Omental fat pad (tissue), 4 donors: Measurements from ENCODE around the gene PTGER1. TPM values are rescaled to one million over a fixed set of nuclear protein-coding genes. Genes with fewer than 3 reads are reported as not detected.
A peak's percentile ranks its signal among the peaks of the same experiment; 100 is the strongest.
"Not testable (repeated sequence)": the region's sequence is repeated elsewhere in the genome, so short reads cannot be mapped to it uniquely, and the experiment has no call there.

ENCODE experiments used
- ATAC-seq: fragments of 150-250 bp; one replicate; pipeline ENCODE4 v1.9.1; 2016; ENCODE audit warnings: mild to moderate bottlenecking, moderate library complexity; ENCODE audit not compliant: low FRiP score
- DNase-seq: peaks from one replicate; pipeline ENCODE4 v3.0.0-alpha.2; 2019; ENCODE audit warnings: low spot score
- total RNA-seq, 4 donors: library from RNA; depleted of rRNA; stranded (reverse); fragments of >200 nt; gene quantifications; one replicate each; pipeline ENCODE4 v1.1.0, GENCODE V29; 2016
- TF ChIP-seq, protein P1 (sequence below), 3 donors: fragments of 450-650 bp; IDR thresholded peaks; one replicate each; pipeline ENCODE4 v1.5.1; 2016 to 2017; ENCODE audit warnings: antibody characterized with exemption in 3 of 3, mild to moderate bottlenecking in 3 of 3, moderate library complexity in 2 of 3

The PTGER1 gene
- total RNA-seq, 4 donors from 2014 or later: not detected

DNA sequence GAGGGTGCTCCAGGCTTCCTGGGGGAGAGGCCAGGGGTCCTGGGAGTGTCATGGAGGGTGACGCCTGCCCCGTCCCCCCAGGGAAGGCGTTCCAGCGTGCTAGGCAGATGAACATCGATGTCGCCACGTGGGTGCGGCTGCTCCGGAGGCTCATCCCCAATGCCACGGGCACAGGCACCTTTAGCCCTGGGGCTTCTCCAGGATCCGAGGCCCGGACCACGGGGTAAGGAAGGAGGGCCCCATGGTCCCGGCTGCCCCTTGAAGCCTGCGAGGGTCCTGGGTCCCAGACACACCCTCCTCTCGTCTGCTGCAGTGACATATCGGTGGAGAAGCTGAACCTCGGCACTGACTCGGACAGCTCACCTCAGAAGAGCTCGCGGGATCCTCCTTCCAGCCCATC lies 11.4 kb downstream of the PTGER1 start:
- TF ChIP-seq, protein P1, sequence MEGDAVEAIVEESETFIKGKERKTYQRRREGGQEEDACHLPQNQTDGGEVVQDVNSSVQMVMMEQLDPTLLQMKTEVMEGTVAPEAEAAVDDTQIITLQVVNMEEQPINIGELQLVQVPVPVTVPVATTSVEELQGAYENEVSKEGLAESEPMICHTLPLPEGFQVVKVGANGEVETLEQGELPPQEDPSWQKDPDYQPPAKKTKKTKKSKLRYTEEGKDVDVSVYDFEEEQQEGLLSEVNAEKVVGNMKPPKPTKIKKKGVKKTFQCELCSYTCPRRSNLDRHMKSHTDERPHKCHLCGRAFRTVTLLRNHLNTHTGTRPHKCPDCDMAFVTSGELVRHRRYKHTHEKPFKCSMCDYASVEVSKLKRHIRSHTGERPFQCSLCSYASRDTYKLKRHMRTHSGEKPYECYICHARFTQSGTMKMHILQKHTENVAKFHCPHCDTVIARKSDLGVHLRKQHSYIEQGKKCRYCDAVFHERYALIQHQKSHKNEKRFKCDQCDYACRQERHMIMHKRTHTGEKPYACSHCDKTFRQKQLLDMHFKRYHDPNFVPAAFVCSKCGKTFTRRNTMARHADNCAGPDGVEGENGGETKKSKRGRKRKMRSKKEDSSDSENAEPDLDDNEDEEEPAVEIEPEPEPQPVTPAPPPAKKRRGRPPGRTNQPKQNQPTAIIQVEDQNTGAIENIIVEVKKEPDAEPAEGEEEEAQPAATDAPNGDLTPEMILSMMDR (IDR thresholded peaks at IDR 0.05): no peak
- ATAC-seq: no peak
- DNase-seq: no peak

GRCh38 chr19:14462401-14462800 lies 12.8 kb downstream of the PTGER1 start:
- ATAC-seq, DNase-seq: not testable (repeated sequence)

DNA sequence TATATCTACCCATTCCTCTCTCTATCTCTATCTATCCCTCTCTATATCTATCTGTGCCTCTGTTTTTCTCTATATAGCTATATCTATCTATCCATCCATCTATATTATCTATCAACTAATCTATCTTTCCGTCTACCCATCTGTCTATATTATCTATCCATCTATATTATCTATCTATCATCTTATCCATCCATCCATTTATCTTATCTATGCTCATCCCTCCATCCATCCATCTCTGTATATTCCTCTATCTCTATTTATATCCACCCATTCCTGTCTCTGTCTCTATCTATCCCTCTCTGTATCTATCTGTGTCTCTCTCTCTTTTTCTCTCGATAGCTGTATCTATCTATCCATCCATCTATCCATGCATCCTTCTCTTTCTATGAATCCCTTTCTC lies 14.2 kb downstream of the PTGER1 start:
- TF ChIP-seq, protein P1 (IDR thresholded peaks at IDR 0.05): no peak
- ATAC-seq (no peak), DNase-seq (no peak)

- TF ChIP-seq, protein P1 (IDR thresholded peaks at IDR 0.05): no peak
- ATAC-seq: no peak
- no peak for DNase-seq
Observed at GRCh38 chr19:14459703-14460102, 15.5 kb downstream of the PTGER1 start.

- not testable (repeated sequence) for DNase-seq, ATAC-seq
Observed at GRCh38 chr19:14452303-14452702, 22.9 kb downstream of the PTGER1 start.

- DNase-seq (no peak), ATAC-seq (no peak)
- TF ChIP-seq, protein P1 (IDR thresholded peaks at IDR 0.05): no peak
Observed at GRCh38 chr19:14450876-14451275, 24.3 kb downstream of the PTGER1 start.

GRCh38 chr19:14450168-14450874 lies 24.8 kb downstream of the PTGER1 start:
- peak; percentile 48 for ATAC-seq
- no peak for DNase-seq

DNA sequence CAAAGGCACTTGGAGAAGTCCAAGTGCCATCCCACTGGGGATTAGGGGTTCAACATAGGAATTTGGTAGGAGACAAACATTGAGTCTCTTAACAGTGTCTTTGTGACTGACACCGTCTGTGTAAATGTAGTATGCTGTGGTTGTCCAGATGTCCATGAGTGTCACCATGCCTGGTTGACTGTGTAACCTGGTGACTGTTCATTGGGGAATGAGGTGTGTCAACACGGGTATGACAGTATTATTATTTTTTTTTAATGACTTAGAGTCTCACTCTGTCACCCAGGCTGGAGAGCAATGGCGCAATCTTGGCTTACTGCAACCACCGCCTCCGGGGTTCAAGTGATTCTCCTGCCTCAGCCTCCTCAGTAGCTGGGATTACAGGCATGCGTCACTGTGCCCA lies 25.8 kb downstream of the PTGER1 start:
- ATAC-seq (no peak), DNase-seq (no peak)
- TF ChIP-seq, protein P1 (IDR thresholded peaks at IDR 0.05): no peak

More at GRCh38 chr19:14450168-14450874, 24.8 kb downstream of the PTGER1 start:
- TF ChIP-seq, protein P1 (IDR thresholded peaks at IDR 0.05): no peak
